Fibroblast of mammary gland (primary cell): ENCODE measurements around the gene INPP5D.

Experiments
- DNase-seq: peaks from one replicate; pipeline ENCODE4 v3.0.0-alpha.2; 2010; ENCODE audit warnings: low read depth
- H3K4me3 ChIP-seq: 2 replicates; pipeline ENCODE4 v1.5.1; 2011; ENCODE audit warnings: low read depth, mild to moderate bottlenecking, low read length, moderate library complexity; ENCODE audit not compliant: control insufficient read depth
- CTCF ChIP-seq: conservative IDR thresholded peaks from 2 replicates; pipeline ENCODE4 v1.5.1; 2011; ENCODE audit warnings: low read depth, low read length, inconsistent platforms; ENCODE audit not compliant: control insufficient read depth, insufficient read depth

Gene INPP5D

GRCh38 chr2:233085839-233086150 lies 25.7 kb downstream of the INPP5D start:
- H3K4me3 ChIP-seq: no peak overlapping the region
- no peak for DNase-seq
- no peak for TF ChIP-seq CTCF

- DNase-seq: no peak
- no peak for TF ChIP-seq CTCF
- H3K4me3 ChIP-seq: no peak overlapping the region
These were observed 27.6 kb downstream of the INPP5D start for GRCh38 chr2:233087713-233088112.

GRCh38 chr2:233088972-233089345 lies 28.8 kb downstream of the INPP5D start:
- no peak overlapping the region for H3K4me3 ChIP-seq
- no peak for TF ChIP-seq CTCF
- DNase-seq: no peak

- no peak for DNase-seq
- TF ChIP-seq CTCF: no peak
- H3K4me3 ChIP-seq: no peak overlapping the region
These were observed 29.7 kb downstream of the INPP5D start for GRCh38 chr2:233089851-233090250.

GRCh38 chr2:233090879-233091278 lies 30.7 kb downstream of the INPP5D start:
- H3K4me3 ChIP-seq: no peak overlapping the region
- no peak for TF ChIP-seq CTCF

GRCh38 chr2:233091595-233092375 lies 31.6 kb downstream of the INPP5D start:
- H3K4me3 ChIP-seq: no peak overlapping the region
- no peak for TF ChIP-seq CTCF

More at GRCh38 chr2:233090879-233091278, 30.7 kb downstream of the INPP5D start:
- DNase-seq: no peak

GRCh38 chr2:233092432-233093165 lies 32.5 kb downstream of the INPP5D start:
- TF ChIP-seq CTCF: no peak
- H3K4me3 ChIP-seq: no peak overlapping the region
- no peak for DNase-seq

More at GRCh38 chr2:233091595-233092375, 31.6 kb downstream of the INPP5D start:
- no peak for DNase-seq
